Pons (tissue), 1 donor: Measurements from ENCODE around the gene ACP1.
"Not testable (repeated sequence)": the region's sequence is repeated elsewhere in the genome, so short reads cannot be mapped to it uniquely, and the experiment has no call there.

Source experiments
- DNase-seq: peaks from one replicate; pipeline ENCODE4 v3.0.0-alpha.2; 2016; ENCODE audit warnings: low spot score

ACP1 gene

GRCh38 chr2:310994-311393 is 46.2 kb downstream of the ACP1 start:
- no peak for DNase-seq

GRCh38 chr2:313991-314390 is 49.2 kb downstream of the ACP1 start:
- DNase-seq: no peak

- DNase-seq: no peak
Observed at GRCh38 chr2:314561-315336, 50.0 kb downstream of the ACP1 start.

DNA sequence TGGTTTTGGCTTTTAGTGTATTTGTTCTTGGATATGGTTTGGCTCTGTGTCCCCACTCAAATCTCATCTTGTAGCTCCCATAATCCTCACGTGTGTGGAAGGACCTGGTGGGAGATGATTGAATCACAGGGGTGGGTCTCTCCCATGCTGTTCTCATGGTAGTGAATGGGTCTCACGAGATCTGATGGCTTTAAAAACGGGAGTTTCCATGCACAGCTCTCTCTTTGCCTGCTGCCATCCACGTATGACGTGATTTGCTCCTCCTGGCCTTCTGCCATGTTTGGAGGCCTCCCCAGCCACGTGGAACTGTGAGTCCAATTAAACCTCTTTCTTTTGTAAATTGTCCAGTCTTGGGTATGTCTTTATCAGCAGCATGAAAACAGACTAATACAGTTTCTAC is 51.2 kb downstream of the ACP1 start:
- DNase-seq: not testable (repeated sequence)

DNA sequence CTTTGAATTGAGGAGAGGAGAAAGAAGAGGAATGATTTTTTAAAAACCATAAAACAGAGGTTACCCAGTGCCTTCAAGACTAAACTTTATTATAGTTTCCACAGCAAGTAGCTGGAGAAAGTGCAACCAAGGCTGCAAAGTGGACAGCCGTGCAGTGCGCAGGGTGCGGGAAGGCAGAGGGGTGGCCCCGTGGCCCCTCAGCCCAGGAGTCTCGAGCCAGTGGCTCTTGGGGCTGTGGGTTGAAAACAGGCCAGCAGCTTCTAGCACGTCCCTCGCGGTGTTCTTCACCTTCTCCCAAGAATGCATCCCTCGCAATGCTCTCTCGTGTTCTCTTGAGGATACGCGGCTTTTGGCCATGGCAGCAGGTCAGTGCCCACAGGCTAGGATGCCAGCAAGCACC is 51.6 kb downstream of the ACP1 start:
- DNase-seq: no peak

GRCh38 chr2:317501-318424 is 53.0 kb downstream of the ACP1 start:
- DNase-seq: no peak

GRCh38 chr2:319059-319600 is 54.4 kb downstream of the ACP1 start:
- no peak for DNase-seq

- no peak for DNase-seq
Observed at GRCh38 chr2:320561-320960, 55.8 kb downstream of the ACP1 start.

- no peak for DNase-seq
Observed at GRCh38 chr2:322326-322725, 57.6 kb downstream of the ACP1 start.

DNA sequence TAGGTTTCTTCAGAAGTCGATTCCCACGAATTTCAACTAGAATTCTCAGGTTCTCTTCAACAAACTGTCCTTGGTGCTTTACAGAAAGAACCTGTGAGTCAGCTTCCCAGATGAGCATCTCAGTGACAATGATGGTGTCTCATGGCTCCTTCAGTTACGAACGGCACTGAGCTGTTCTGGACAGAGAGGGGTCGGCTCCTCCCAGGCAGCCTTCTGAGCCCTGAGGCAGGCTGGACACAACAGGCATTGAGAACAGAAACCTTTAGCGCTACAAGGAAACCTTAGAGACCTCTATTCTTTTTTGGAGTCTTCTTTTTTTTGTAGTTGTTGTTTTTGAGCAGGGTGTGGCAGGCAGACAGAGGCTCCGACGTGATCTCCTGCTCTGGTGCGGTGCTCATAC is 58.3 kb downstream of the ACP1 start:
- no peak for DNase-seq
